ENCODE data around the gene ZBTB7C. TPM values are rescaled to one million over a fixed set of nuclear protein-coding genes. Genes with fewer than 3 reads are reported as not detected.
A peak's percentile ranks its signal among the peaks of the same experiment; 100 is the strongest.

ZBTB7C gene
- total and polyA plus RNA-seq, 4 donors = 0.19 to 1.1 (median 0.45) TPM

- TF ChIP-seq ZBTB33 (IDR thresholded peaks at IDR 0.05) (peak; percentile 27), RAD21 (IDR thresholded peaks at IDR 0.05) (peak in 1 of 2 donors; percentile 19), TAF1 (conservative IDR thresholded peaks at IDR 0.05) (no peak), ATF3 (IDR thresholded peaks at IDR 0.05) (no peak), RXRA (IDR thresholded peaks at IDR 0.05) (peak; percentile 31 to 87), HNF4A (conservative IDR thresholded peaks at IDR 0.05) (peak; percentile 43 to 78), FOXA1 (IDR thresholded peaks at IDR 0.05) (peak; percentile 3), FOXA2 (IDR thresholded peaks at IDR 0.05) (peak; percentile 24), GABPA (IDR thresholded peaks at IDR 0.05 in 1 of 2, conservative IDR thresholded peaks at IDR 0.05 in 1 of 2) (no peak), HNF4G (IDR thresholded peaks at IDR 0.05) (no peak), JUND (IDR thresholded peaks at IDR 0.05) (peak in 1 of 2 donors; percentile 72), NR2F2 (IDR thresholded peaks at IDR 0.05) (no peak), MAX (IDR thresholded peaks at IDR 0.05) (peak; percentile 66), CTCF (IDR thresholded peaks at IDR 0.05; ENCODE audit: low read depth, low read length, missing input control) (no peak), YY1 (IDR thresholded peaks at IDR 0.05) (peak; percentile 48), REST (IDR thresholded peaks at IDR 0.05) (peak; percentile 19), SP1 (IDR thresholded peaks at IDR 0.05) (peak; percentile 20), EGR1 (IDR thresholded peaks at IDR 0.05; ENCODE audit: low read depth in 2 of 2) (no peak)
- no peaks in the 10 kb centered on the region for H3K9me3 ChIP-seq (ENCODE audit: control insufficient read depth in 4 of 4, low read length in 3 of 4)
- no peak overlapping the region for H3K4me3 ChIP-seq (ENCODE audit: low read depth in 1 of 3, low read length in 3 of 3)
- H3K9ac ChIP-seq (ENCODE audit: low read depth in 1 of 2, low read length in 2 of 2) = no peak overlapping the region
- no peak for DNase-seq (ENCODE audit: low spot score)
- no peak overlapping the region for H3K27ac ChIP-seq (ENCODE audit: low read depth in 1 of 2, low read length in 2 of 2)
- no peaks in the 10 kb centered on the region for H3K27me3 ChIP-seq (ENCODE audit: control insufficient read depth in 4 of 4, insufficient read depth in 4 of 4, low read length in 3 of 4)
- no peaks in the 10 kb centered on the region for H3K36me3 ChIP-seq (ENCODE audit: control insufficient read depth in 4 of 4, insufficient read depth in 3 of 4, low read depth in 1 of 4, low read length in 3 of 4)
- H3K4me1 ChIP-seq (ENCODE audit: control insufficient read depth in 4 of 4, insufficient read depth in 4 of 4, low read length in 3 of 4) = peaks cover 10 to 32% (median 23%) of the 10 kb centered on the region in 4 donors
- 55% methylated on average over 4 of the region's 4 CpGs for WGBS
Measured at GRCh38 chr18:48152549-48152948, 256.6 kb downstream of the ZBTB7C start.

Data from liver (tissue), 9 donors.